NK-92 (cell line): Measurements from ENCODE around the gene SIVA1.

Experiments used
- DNase-seq: peaks from one replicate; lab custom pipeline; 2025; ENCODE audit not compliant: unreplicated experiment; lab: John Stamatoyannopoulos, UW

The SIVA1 gene

GRCh38 chr14:104795781-104796686 is 43.1 kb downstream of the SIVA1 start:
- DNase-seq: no peak

GRCh38 chr14:104796687-104797081 is 43.7 kb downstream of the SIVA1 start:
- no peak for DNase-seq

DNA sequence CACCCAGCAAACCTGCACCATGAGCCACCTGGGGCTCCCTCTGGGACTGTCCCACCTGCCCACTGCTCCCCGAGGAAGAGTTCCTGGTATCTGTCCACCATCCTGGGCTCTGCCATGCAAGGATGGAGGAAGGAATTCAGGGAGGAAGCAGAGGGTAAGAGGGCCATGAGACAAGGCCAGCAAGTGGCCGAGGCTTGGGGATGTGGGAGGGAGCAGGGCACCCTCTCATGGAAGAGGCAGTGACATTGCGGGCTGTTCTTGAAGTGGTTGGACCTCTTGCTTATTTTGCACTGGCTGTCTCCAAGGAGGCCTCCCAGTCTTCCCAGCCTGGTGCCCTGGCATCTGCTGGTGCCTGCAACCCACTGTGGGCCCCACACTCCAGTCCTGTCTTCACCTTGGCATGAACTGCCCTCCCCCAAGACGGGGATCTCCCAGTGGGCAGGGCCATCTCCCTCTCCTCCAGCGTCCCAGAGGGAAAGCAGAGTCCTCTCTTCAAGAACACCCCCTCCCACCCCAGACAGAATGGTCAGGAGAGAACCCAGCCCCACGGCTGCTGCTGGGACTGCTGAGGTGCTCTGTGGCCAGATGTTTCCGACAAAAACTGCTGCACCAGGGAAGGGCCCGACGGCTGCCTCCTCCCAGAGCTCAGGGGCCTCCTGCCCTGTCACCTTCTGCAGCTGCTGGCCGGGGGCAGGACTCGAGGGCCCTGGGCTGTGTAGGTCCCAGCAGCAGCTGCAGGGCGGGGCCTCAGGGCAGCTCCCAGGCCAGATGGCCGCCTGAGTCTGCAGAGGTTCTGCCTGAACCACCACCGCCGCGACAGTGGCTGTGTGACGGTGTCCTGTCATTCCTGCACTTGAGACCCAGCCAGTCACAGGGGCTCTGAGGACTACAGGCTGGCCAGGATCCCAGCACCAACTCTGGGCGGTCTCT is 44.4 kb downstream of the SIVA1 start:
- DNase-seq: no peak

DNA sequence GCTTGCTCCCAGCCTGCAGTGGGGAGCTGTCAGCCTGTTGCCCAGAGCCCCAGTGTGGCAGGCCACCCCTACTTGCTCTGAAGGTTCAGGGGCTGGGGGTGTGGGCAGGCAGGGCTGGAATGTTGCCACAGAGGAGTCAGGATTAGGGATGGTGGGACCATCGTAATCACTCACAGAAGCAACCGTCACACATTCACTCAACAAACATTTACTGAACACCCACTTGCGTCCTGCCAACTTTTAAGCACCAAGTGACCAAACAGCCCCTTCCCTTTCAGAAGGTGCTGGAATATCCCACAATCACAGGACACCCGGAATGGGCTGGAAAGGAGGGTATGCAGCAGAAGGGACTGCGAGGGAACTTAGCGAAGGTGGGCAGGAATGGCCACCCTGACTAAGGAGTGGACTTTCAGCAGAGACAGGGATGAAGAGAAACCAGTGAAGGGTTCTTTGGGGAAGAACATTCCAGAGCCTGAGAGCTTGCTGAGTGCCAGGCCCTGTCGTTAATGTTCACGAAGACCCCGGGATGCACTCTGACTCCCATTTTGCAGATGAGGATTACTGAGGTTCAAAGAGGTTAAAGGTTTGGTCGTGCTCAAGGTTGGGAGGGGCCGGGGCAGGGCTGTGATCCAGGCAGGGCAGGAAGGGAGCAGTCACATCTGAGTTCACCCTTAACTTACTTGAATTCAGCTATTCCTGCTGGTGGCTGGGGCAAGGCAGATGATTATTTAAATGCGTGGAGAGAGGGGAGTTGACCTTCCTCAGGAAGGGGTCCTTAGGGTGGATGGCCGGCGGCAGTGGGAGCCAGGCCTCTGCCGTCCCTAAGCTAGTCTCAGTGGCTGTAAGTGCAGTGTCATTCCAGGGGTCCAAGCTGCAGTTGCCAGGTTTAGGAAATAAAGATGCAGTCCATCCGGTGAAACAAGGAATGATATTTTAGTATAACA is 45.6 kb downstream of the SIVA1 start:
- DNase-seq: no peak

DNA sequence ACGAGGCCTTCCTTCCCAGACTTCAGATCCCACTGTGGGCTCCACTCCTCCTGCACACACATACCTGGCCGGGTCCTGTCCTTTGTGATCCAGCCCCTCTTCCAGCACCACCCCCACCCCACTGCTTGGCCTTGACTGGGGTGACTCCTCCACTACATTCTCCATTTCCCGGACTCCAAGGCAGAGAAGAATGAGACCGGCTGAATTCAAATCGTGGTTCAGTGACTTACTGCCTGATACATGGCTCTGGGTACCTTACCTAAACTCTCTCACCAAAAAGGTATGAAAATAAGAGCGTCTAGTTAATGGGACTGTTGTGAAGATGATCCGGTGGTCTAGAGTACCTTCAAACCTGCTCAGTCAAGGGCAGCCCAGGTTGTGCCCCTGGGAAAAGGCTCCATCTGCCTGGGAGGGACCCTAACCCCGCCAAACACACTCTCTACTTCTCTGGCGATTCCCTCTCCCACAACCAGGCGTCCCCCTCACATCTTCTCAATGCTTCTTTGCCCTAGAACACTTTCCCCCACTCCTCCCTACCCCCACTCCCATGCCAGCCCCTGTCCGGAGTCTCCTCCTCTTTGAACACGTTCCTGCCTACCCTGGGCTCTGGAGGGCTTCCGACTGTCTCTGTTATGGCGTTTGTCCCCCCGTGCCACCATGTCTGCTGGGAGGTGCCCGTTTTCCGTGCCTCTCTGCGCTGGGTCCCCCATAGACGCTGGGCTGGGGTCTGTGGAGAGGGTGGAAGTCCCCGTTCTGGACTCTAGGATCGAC is 46.5 kb downstream of the SIVA1 start:
- no peak for DNase-seq

DNA sequence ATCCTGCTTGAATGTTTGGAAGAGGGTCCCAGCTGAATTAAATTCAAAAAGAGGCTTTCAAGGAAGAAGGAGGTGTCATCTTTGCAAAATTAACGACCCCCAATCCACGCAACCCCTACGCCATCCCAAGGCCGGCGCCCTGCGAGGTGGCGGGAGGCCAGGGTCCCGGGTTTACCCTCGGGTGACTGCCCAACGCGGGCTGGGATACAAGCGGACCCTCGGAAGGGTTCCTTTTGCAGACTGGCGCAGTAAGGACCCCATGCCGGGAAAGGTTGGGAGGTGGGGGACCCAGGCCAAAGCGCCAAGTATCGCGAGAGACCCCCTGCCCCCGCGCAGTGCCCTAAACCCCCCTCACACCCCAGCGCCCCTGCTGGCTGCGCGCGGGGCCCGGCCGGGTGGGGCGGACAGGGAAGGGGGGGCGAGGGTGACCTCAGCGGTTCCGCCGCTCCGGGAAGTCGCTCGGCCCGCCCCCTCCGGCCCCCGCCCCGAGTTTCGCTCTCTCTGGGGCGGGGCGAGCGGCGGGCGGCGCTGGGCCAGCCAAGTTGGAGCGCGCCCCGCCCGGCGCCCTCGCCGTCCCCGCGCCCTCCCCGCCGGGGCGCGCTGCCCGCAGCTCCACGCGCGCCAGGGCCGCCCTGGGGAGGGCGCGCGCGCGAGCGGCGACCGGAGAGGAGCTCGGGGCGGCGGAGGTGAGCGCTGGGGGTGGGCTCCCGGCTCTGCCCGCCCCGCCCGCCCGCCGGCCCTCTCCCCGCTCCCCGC is 47.2 kb downstream of the SIVA1 start:
- no peak for DNase-seq

- DNase-seq: no peak
Measured at GRCh38 chr14:104800771-104801519, 48.0 kb downstream of the SIVA1 start, which contains the start of gene ZBTB42. Gene ZBTB42 (plus strand): TSS chr14:104801101. CDS start chr14:104801198, 97 bp downstream.

DNA sequence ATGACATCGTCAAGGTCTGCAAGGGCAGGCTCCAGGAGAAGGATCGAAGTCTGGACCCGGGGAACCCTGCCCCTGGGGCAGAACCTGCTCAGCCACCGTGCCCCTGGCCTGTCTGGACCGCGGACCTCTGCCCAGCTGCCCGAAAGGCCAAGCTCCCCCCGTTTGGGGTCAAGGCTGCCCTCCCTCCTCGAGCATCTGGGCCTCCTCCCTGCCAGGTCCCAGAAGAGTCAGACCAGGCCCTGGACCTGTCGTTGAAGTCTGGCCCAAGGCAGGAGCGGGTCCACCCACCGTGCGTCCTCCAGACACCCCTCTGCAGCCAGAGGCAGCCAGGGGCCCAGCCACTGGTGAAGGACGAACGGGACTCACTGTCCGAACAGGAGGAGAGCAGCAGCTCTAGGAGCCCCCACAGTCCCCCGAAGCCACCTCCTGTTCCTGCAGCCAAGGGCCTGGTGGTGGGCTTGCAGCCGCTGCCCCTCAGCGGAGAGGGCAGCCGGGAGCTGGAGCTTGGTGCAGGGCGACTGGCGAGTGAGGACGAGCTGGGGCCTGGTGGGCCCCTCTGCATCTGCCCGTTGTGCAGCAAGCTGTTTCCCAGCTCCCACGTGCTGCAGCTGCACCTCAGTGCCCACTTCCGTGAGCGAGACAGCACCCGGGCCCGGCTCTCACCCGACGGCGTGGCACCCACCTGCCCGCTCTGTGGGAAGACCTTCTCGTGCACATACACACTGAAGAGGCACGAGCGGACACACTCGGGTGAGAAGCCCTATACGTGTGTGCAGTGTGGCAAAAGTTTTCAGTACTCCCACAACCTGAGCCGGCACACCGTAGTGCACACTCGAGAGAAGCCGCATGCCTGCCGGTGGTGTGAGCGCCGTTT is 48.8 kb downstream of the SIVA1 start:
- no peak for DNase-seq

GRCh38 chr14:104802394-104803184 is 49.6 kb downstream of the SIVA1 start:
- no peak for DNase-seq

- no peak for DNase-seq
Measured at GRCh38 chr14:104803280-104803911, 50.4 kb downstream of the SIVA1 start.

DNA sequence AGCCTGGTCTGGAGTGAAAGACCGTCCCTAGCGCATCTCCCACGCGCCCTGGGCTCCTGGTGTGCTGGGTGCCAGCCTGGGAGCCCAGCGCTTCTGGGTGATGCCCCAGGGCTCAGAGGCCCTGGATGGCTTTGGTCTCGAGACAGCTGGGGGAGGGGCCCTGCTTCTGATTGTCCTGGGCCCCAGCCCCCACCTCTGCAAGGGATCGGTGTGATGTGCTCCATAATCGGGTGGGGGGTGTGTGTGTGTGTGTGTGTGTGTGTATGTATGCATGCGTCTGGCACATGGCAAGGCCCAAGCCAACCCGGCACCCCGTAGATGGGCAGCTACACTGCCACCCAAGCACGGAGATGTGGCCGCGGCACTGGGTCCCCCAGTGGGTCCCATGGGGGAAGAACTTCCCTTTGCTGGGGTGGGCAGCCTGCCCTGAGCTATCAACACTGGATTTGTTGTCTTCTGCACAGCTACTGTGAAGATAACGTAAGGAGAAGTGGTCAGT is 51.0 kb downstream of the SIVA1 start:
- DNase-seq: no peak

- DNase-seq: no peak
Measured at GRCh38 chr14:104804481-104805325, 51.8 kb downstream of the SIVA1 start.

- DNase-seq: no peak
Measured at GRCh38 chr14:104805326-104805678, 52.4 kb downstream of the SIVA1 start.

DNA sequence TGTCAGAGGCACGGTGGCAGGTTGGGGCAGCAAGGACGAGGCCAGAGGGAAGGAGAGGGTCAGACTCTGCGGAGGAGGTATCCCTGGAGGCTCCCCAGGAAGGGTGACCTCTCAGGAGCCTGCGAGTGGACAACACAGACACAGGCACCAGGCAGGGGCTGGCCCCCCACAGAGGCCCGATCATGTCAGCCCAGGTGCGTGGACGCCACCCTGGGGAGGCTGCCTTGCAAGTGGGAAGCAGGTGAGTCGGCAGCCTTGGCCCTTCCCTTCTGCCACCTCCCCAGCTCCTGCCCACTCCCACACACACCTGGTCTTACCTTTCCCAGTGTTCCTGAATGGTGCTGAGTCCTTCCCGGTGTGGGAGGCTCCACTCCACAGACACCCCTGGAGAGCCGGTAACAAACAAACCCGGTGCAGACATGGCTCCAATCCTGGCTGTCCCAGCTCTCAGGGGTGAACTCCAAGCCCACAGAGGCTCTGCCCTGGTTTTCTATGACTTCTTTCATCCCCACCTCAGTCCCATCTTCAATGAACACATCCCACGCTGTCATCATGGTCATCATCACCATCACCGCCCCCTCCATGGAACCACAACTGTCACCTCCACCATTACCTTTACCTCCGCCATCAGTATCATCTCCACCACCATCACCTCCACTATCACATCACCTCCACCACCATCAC is 53.1 kb downstream of the SIVA1 start:
- no peak for DNase-seq
